ENCODE results near the gene CLDN25. TPM values are rescaled to one million over a fixed set of nuclear protein-coding genes. Genes with fewer than 3 reads are reported as not detected.

The CLDN25 gene
- total RNA-seq, result not detected

DNA sequence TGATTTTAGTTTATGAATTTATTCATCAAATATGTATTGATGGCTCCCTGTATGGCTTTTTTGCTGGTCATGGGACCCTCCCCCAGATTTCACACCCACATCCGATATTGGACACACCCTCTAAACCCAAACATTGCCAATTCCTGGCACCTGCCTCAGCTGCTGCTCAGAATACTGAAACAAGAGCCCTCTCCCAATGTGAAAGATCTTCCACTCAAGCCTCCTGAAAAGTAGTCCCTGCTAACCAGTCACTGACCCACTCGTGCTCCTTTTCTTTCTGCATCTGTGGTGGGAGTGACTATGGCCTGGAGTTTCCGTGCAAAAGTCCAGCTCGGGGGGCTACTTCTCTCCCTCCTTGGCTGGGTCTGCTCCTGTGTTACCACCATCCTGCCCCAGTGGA lies at the start of gene CLDN25:
Gene CLDN25, plus strand, starts transcription at position 301 of the 400 bp plus-strand sequence. Its CDS starts 0 bp downstream, at position 301.

DNA sequence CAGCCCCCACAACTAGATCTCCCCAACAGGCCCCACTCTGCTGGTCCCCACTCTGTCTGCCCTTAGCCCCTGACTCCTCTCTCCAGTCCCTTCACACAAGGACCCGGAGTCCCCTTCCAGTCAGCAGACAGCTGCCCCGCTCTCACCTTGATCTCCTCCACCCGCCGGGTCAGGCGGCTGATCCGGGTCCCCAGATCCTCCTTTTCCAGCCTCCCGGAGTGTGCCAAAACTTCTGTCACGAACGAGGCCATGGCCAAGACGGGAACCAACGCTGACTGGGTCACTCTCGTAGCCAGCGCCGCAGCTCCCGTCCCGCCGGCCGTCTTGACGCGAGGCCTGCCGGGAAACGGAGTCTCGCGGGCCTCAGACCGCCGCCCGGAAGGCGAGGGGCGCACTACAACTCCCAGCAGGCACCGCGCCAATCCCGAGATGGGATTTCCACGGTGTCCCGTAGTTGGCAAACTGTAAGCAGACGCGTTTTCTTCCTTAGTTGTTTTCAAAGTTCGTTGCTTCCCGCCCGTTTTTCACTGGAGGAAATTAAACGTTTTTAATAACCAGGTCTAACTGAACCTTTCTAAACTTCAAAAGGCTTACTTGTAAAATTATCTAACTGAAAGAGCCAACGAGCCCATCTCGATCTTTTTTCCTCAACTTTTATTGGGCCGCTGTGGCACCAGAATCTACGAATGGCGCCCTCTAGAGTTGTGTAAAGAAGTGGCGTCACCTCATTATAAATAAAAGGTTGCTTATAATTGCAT lies 6.0 kb upstream of the CLDN25 start, which contains the start of gene ZW10:
Gene ZW10, minus strand, starts transcription at position 277 of the 758 bp plus-strand sequence. Its CDS starts 26 bp downstream, at position 251.

Small RNA genes within 50 kb of the gene (small RNA-seq; reads per million reads assigned to genes)
- not detected for gene LRRC37A13P (ENCODE audit: low replicate concordance)
- not detected for gene RPS29P19 (ENCODE audit: low replicate concordance)

Other genes starting within 250 kb of the CLDN25 start
- 4.1 TPM for gene TMPRSS5, start 73.5 kb upstream of the CLDN25 start, total RNA-seq
- 16.0 TPM for gene ZW10, start 6.1 kb upstream of the CLDN25 start, total RNA-seq
- 38.2 TPM for gene USP28, start 95.8 kb downstream of the CLDN25 start, total RNA-seq
- not detected for gene HTR3B, start 125.0 kb downstream of the CLDN25 start, total RNA-seq
- 0.63 TPM for gene HTR3A, start 195.3 kb downstream of the CLDN25 start, total RNA-seq

Measured in parietal lobe (tissue), 2 donors.